MCF 10A (cell line): ENCODE data around the gene DPT. TPM values are rescaled to one million over a fixed set of nuclear protein-coding genes. Genes with fewer than 3 reads are reported as not detected.

Source experiments
- BruUV-seq: library from RNA; stranded (reverse); fragments of 400-500 nt; replicated peaks from 2 replicates; lab custom pipeline; 2021; lab: Mats Ljungman, UMichigan
- CTCF ChIA-PET: fragments of 300-600 bp; sonication (Branson Sonifier 250); formaldehyde crosslinking; extraction: SDS; loops from one replicate; lab custom pipeline; 2021; ENCODE audit warnings: antibody characterized with exemption, inconsistent platforms; lab: Yijun Ruan, JAX
- POLR2A ChIA-PET: fragments of 300-600, 350-650 bp; sonication (Branson Sonifier 250); formaldehyde crosslinking; extraction: SDS; loops from one replicate; lab custom pipeline; 2020; ENCODE audit warnings: antibody characterized with exemption, inconsistent platforms; lab: Yijun Ruan, JAX
- DNase-seq: peaks from one replicate; pipeline ENCODE4 v3.0.0-alpha.2; 2018; ENCODE audit not compliant: unreplicated experiment
- H3K27ac Mint-ChIP-seq: one replicate; pipeline ENCODE4 v1.8.0; 2022; ENCODE audit warnings: mild to moderate bottlenecking, low read depth, mixed read lengths; ENCODE audit not compliant: unreplicated experiment
- H3K27me3 Mint-ChIP-seq: one replicate; pipeline ENCODE4 v1.8.0; 2022; ENCODE audit warnings: mixed read lengths; ENCODE audit not compliant: insufficient read depth, unreplicated experiment
- H3K36me3 Mint-ChIP-seq: one replicate; pipeline ENCODE4 v1.8.0; 2022; ENCODE audit warnings: mild to moderate bottlenecking, moderate library complexity, mixed read lengths; ENCODE audit not compliant: insufficient read depth, unreplicated experiment
- H3K4me1 Mint-ChIP-seq: one replicate; pipeline ENCODE4 v1.8.0; 2022; ENCODE audit warnings: mixed read lengths; ENCODE audit not compliant: insufficient read depth, unreplicated experiment
- H3K4me3 Mint-ChIP-seq: one replicate; pipeline ENCODE4 v1.8.0; 2022; ENCODE audit warnings: mild to moderate bottlenecking, moderate library complexity, mixed read lengths; ENCODE audit not compliant: unreplicated experiment
- H3K9me3 Mint-ChIP-seq: one replicate; pipeline ENCODE4 v1.8.0; 2022; ENCODE audit warnings: mixed read lengths; ENCODE audit not compliant: unreplicated experiment
- CTCF ChIP-seq: fragments of 200-600 bp; IDR thresholded peaks from one replicate; pipeline ENCODE4 v1.8.0; 2022; ENCODE audit warnings: antibody characterized with exemption, mild to moderate bottlenecking; ENCODE audit not compliant: unreplicated experiment
- intact Hi-C: fragments of 100-400 bp; cut with micrococcal nuclease; formaldehyde crosslinking; loops from 2 replicates; pipeline ENCODE4 v1.14.1; 2022
- total RNA-seq: library from RNA; stranded (reverse); gene quantifications from 2 replicates; pipeline ENCODE4 v1.2.3, GENCODE V29; 2022

The DPT gene
- total RNA-seq, 1 experiment from 2014 or later: 1.9 TPM

DNA sequence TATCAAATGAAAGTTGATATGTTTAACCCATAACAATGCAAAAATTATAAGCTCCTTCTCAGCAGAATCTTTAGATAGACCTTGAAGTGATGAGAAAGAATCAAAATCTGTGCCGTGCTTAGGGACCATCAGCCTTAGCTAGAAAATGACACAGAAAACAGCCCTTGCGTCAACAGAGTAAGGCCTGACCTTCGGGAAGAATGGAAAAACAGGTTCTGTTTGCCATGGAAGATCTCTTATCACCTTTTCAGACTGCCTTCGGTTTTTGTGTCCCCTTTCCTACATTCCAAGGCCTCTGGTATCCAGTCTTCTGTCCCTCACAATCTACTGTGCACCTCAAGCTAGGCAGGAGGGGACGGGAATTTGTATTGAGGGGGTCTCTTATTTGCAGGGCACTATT lies 37.6 kb upstream of the DPT start:
- Mint-ChIP-seq H3K4me3 (no peak overlapping the region), H3K36me3 (no peaks in the 10 kb centered on the region), H3K9me3 (no peaks in the 10 kb centered on the region), H3K27me3 (no peaks in the 10 kb centered on the region), H3K27ac (no peak overlapping the region), H3K4me1 (peaks cover 29% of the 10 kb centered on the region)
- POLR2A ChIA-PET: interaction anchor here (0.8 kb wide), 2 partner anchors 9 to 130 kb away, joined by 3 read pairs; no protein-coding TSS in a partner anchor
- no peak for TF ChIP-seq CTCF
- intact Hi-C loops: no loop called here
- CTCF ChIA-PET: interaction anchor here (0.6 to 1.6 kb wide), 5 partner anchors 9 to 368 kb away, joined by 3 to 7 read pairs (median 4); no protein-coding TSS in a partner anchor
- no TSS peak for BruUV-seq
- DNase-seq: no peak

DNA sequence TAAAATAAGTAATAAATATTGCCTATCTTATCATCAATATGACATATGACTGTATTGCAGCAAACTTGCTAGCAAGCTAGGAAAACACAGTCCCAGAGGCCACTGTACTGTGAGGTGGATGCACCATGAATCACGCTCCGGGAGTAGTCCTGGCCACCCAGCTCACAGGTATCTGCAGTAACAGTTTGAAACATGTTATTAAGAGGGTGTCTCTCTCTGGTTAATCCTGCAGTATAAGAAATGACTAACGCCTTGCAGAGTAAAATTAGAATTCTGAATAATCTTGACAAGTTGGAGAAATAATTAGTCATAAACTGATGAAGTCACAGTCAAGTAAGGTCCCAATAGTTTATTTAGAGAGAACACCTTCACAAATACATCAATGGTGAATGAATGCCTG lies 34.0 kb upstream of the DPT start:
- no peak for TF ChIP-seq CTCF
- no peaks in the 10 kb centered on the region for H3K36me3 Mint-ChIP-seq
- CTCF ChIA-PET: interaction anchor here (0.7 to 2.1 kb wide), 4 partner anchors 8 to 585 kb away, joined by 3 to 10 read pairs (median 4); no protein-coding TSS in a partner anchor
- BruUV-seq: no TSS peak
- peak; percentile 35 for DNase-seq
- POLR2A ChIA-PET: interaction anchor here (0.7 to 2.5 kb wide), 9 partner anchors 12 to 346 kb away, joined by 3 to 10 read pairs (median 4); no protein-coding TSS in a partner anchor
- peaks cover 22% of the 10 kb centered on the region for H3K4me1 Mint-ChIP-seq
- no peaks in the 10 kb centered on the region for H3K9me3 Mint-ChIP-seq
- H3K27ac Mint-ChIP-seq: no peak overlapping the region
- H3K4me3 Mint-ChIP-seq: no peak overlapping the region
- no peaks in the 10 kb centered on the region for H3K27me3 Mint-ChIP-seq
- intact Hi-C loops: no loop called here

- intact Hi-C loops: no loop called here
- H3K4me1 Mint-ChIP-seq: peaks cover 18% of the 10 kb centered on the region
- no peaks in the 10 kb centered on the region for H3K27me3 Mint-ChIP-seq
- POLR2A ChIA-PET: interaction anchor here (0.7 to 2.5 kb wide), 7 partner anchors 13 to 346 kb away, joined by 3 to 10 read pairs (median 5); no protein-coding TSS in a partner anchor
- no peak overlapping the region for H3K4me3 Mint-ChIP-seq
- CTCF ChIA-PET: interaction anchor here (0.8 to 2.1 kb wide), 5 partner anchors 9 to 585 kb away, joined by 4 to 10 read pairs (median 4); no protein-coding TSS in a partner anchor
- no peak for TF ChIP-seq CTCF
- DNase-seq: no peak
- no peak overlapping the region for H3K27ac Mint-ChIP-seq
- no peaks in the 10 kb centered on the region for H3K36me3 Mint-ChIP-seq
- no peaks in the 10 kb centered on the region for H3K9me3 Mint-ChIP-seq
- BruUV-seq: no TSS peak
These were observed 33.5 kb upstream of the DPT start for GRCh38 chr1:168762473-168762872.

DNA sequence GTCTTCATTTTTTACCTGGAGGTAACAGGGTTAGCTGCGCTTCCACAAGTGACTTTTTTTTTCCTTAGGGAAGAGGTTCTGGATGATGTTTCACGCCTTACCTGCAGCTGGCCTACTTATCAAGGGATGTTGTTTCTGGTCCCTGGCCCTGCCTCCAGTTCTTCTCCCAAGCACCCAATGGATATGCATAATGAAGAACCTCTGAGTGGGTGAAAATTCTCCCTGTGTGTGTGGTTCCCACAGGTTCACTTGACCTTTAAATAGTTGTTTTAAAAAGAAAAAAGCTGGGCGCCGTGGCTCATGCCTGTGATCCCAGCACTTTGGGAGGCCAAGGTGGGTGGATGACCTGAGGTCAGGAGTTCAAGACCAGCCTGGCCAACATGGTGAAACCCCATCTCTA lies 31.8 kb upstream of the DPT start:
- Mint-ChIP-seq H3K27ac (no peak overlapping the region), H3K4me3 (no peak overlapping the region), H3K9me3 (no peaks in the 10 kb centered on the region), H3K4me1 (peaks cover 18% of the 10 kb centered on the region), H3K27me3 (no peaks in the 10 kb centered on the region), H3K36me3 (no peaks in the 10 kb centered on the region)
- TF ChIP-seq CTCF: no peak
- ChIA-PET POLR2A (interaction anchor here (1.0 kb wide), 1 partner anchor 17 kb away, joined by 3 read pairs; no protein-coding TSS in a partner anchor), CTCF (interaction anchor here (0.6 to 0.7 kb wide), 2 partner anchors 16 to 170 kb away, joined by 3 read pairs; no protein-coding TSS in a partner anchor)
- intact Hi-C loops: no loop called here
- BruUV-seq: no TSS peak
- DNase-seq: no peak
